A549 (cell line): ENCODE measurements around the gene PCDHA11. TPM values are rescaled to one million over a fixed set of nuclear protein-coding genes. Genes with fewer than 3 reads are reported as not detected.

Source experiments
- ATAC-seq, 2 experiments: fragments of 200-7000 bp in 1 of 2; fragments of >200 bp in 1 of 2; cut with Nextera tagmentation in 1 of 2; cut with Tn5 transposase in 1 of 2; 3 replicates each; pipeline versions ENCODE4 v1.8.0 to v1.9.1; 2018 to 2020; ENCODE audit warnings: mild to moderate bottlenecking in 1 of 2, moderate library complexity in 1 of 2
- CTCF ChIA-PET: fragments of 300-600 bp; sonication (Branson Sonifier 250); formaldehyde crosslinking; extraction: SDS; loops from one replicate; lab custom pipeline; 2021; ENCODE audit warnings: antibody characterized with exemption, inconsistent platforms; lab: Yijun Ruan, JAX
- POLR2A ChIA-PET: fragments of 350-600 bp; formaldehyde crosslinking; extraction: SDS; loops from one replicate; lab custom pipeline; 2021; ENCODE audit warnings: antibody characterized with exemption, inconsistent platforms; lab: Yijun Ruan, JAX
- DNase-seq, 2 experiments: peaks; one replicate each; pipeline versions ENCODE4 v3.0.0 to v3.0.0-alpha.2; 2011 to 2016; ENCODE audit warnings: low read depth in 1 of 2, low spot score in 1 of 2
- FAIRE-seq: peaks from 2 replicates; lab custom pipeline; 2011; peaks lifted over from hg19 to GRCh38; lab: Jason Lieb, UNC
- H3K27ac ChIP-seq, 2 experiments: fragments of >200 bp; sonication (Bioruptor Twin); formaldehyde crosslinking; 3 replicates each; pipeline ENCODE4 v1.5.1; 2016 to 2017
- H3K4me1 ChIP-seq: fragments of >200 bp; sonication (Bioruptor Twin); formaldehyde crosslinking; 3 replicates; pipeline ENCODE4 v1.6.1; 2016
- H3K4me2 ChIP-seq: fragments of >200 bp; sonication (Bioruptor Twin); formaldehyde crosslinking; 3 replicates; pipeline ENCODE4 v1.6.1; 2016
- H3K4me3 ChIP-seq: fragments of >200 bp; sonication (Bioruptor Twin); formaldehyde crosslinking; 3 replicates; pipeline ENCODE4 v1.5.1; 2016
- H3K9me3 ChIP-seq: fragments of >200 bp; sonication (Bioruptor Twin); formaldehyde crosslinking; 3 replicates; pipeline ENCODE4 v1.6.1; 2016
- ATOH8 ChIP-seq: fragments of 250-450 bp; sonication (Bioruptor Pico); IDR thresholded peaks from 2 replicates; pipeline ENCODE4 v1.5.0; 2020; ENCODE audit warnings: low read depth, mild to moderate bottlenecking, moderate library complexity
- BHLHE40 ChIP-seq: IDR thresholded peaks from 2 replicates; pipeline ENCODE4 v1.6.1; 2012; ENCODE audit warnings: low read depth, low read length, inconsistent platforms
- CEBPB ChIP-seq, 2 experiments: fragments of >200 bp in 1 of 2; sonication (Bioruptor Twin) in 1 of 2; formaldehyde crosslinking in 1 of 2; IDR thresholded peaks; 2 replicates each; pipeline ENCODE4 v1.6.1; 2012 to 2016
- CHD2 ChIP-seq: fragments of 150-350 bp; IDR thresholded peaks from 2 replicates; pipeline ENCODE4 v1.6.1; 2014; ENCODE audit warnings: low read length; ENCODE audit not compliant: partially characterized antibody
- CTCF ChIP-seq: fragments of >200 bp; sonication (Bioruptor Twin); formaldehyde crosslinking; IDR thresholded peaks from 3 replicates; pipeline ENCODE4 v1.5.1; 2016
- E2F6 ChIP-seq: IDR thresholded peaks from 2 replicates; pipeline ENCODE4 v1.6.1; 2012; ENCODE audit warnings: low read depth, borderline replicate concordance
- EHF ChIP-seq: fragments of 250-450 bp; sonication (Bioruptor Pico); IDR thresholded peaks from 2 replicates; pipeline ENCODE4 v1.5.0; 2020; ENCODE audit warnings: mild to moderate bottlenecking
- EHMT2 ChIP-seq: fragments of 200-600 bp; sonication (generic); IDR thresholded peaks from 2 replicates; pipeline ENCODE4 v1.6.1; 2016; ENCODE audit warnings: antibody characterized with exemption, low read depth, mild to moderate bottlenecking, moderate library complexity
- FOSB ChIP-seq: fragments of 250-450 bp; sonication (Bioruptor Pico); IDR thresholded peaks from 2 replicates; pipeline ENCODE4 v1.5.0; 2020; ENCODE audit warnings: mild to moderate bottlenecking, moderate library complexity
- HMGXB4 ChIP-seq: fragments of 250-450 bp; sonication (Bioruptor Pico); IDR thresholded peaks from 2 replicates; pipeline ENCODE4 v1.5.0; 2021; ENCODE audit warnings: mild to moderate bottlenecking, moderate library complexity, borderline replicate concordance
- KDM5A ChIP-seq: fragments of 200-600 bp; sonication (generic); IDR thresholded peaks from 2 replicates; pipeline ENCODE4 v1.6.1; 2016; ENCODE audit warnings: antibody characterized with exemption, mild to moderate bottlenecking
- MAZ ChIP-seq: fragments of 150-350 bp; IDR thresholded peaks from 2 replicates; pipeline ENCODE4 v1.6.1; 2014; ENCODE audit warnings: antibody characterized with exemption, low read depth, low read length, borderline replicate concordance
- MYC ChIP-seq: IDR thresholded peaks from 2 replicates; pipeline ENCODE4 v1.6.1; 2012; ENCODE audit warnings: mild to moderate bottlenecking, inconsistent platforms, low read length, improper control_type of control experiment, borderline replicate concordance
- PBX3 ChIP-seq: IDR thresholded peaks from 2 replicates; pipeline ENCODE4 v1.6.1; 2012
- POLR2A ChIP-seq: IDR thresholded peaks from 2 replicates; pipeline ENCODE4 v1.6.1; 2012; ENCODE audit warnings: mild to moderate bottlenecking, low read length
- RCOR1 ChIP-seq: fragments of 150-350 bp; IDR thresholded peaks from 2 replicates; pipeline ENCODE4 v1.6.1; 2014; ENCODE audit warnings: antibody characterized with exemption, low read length, low read depth
- RNF2 ChIP-seq: fragments of 200-600 bp; sonication (generic); IDR thresholded peaks from 2 replicates; pipeline ENCODE4 v1.6.1; 2016; ENCODE audit warnings: low read depth, mild to moderate bottlenecking, antibody characterized with exemption, moderate library complexity, borderline replicate concordance
- SMC3 ChIP-seq: fragments of >200 bp; sonication (Bioruptor Twin); formaldehyde crosslinking; IDR thresholded peaks from 3 replicates; pipeline ENCODE4 v1.6.1; 2018; ENCODE audit warnings: inconsistent platforms
- TFCP2L1 ChIP-seq: fragments of 250-450 bp; sonication (Bioruptor Pico); IDR thresholded peaks from 2 replicates; pipeline ENCODE4 v1.5.0; 2021; ENCODE audit warnings: mild to moderate bottlenecking
- TP53 ChIP-seq: fragments of 250-450 bp; sonication (Bioruptor Pico); IDR thresholded peaks from 2 replicates; pipeline ENCODE4 v1.5.0; 2021; ENCODE audit warnings: mild to moderate bottlenecking, moderate library complexity
- USF2 ChIP-seq: fragments of 450-650 bp; IDR thresholded peaks from 2 replicates; pipeline ENCODE4 v1.6.1; 2014; ENCODE audit warnings: antibody characterized with exemption
- ZFP36 ChIP-seq: fragments of 450-650 bp; IDR thresholded peaks from 2 replicates; pipeline ENCODE4 v1.6.1; 2014; ENCODE audit warnings: borderline replicate concordance; ENCODE audit not compliant: partially characterized antibody
- WGBS: methylation state at CpG from one replicate; pipeline ENCODE4 v1.1.6; 2017; ENCODE audit errors: missing lambda C conversion rate; 5-methylcytosine and 5-hydroxymethylcytosine counted together
- polyA plus RNA-seq, 4 experiments: library from polyadenylated mRNA; depleted of rRNA in 3 of 4; stranded (reverse); fragments of >200 nt; fragmentation: RNase III in 1 of 4; extraction: RNeasy Plus Mini Kit Qiagen cat#74134 plus additional on column Dnase treatment in 1 of 4; gene quantifications; 2 replicates in 3 of 4; 3 replicates in 1 of 4; pipeline ENCODE4 v1.2.3, GENCODE V29; 2011 to 2017

Gene PCDHA11
- polyA plus RNA-seq, 2 of the 4 experiments (the other 2 are of a cell fraction) = 0.08 to 0.27 TPM

GRCh38 chr5:140869555-140869886 is 764 bp downstream of the PCDHA11 start:
- Histone ChIP-seq H3K9me3 (no peaks in the 10 kb centered on the region), H3K4me2 (no peak overlapping the region), H3K4me1 (no peaks in the 10 kb centered on the region), H3K4me3 (no peak overlapping the region), H3K27ac (no peak overlapping the region)
- DNase-seq = no peak
- WGBS = 80% methylated on average over 5 of the region's 5 CpGs
- no peak for TF ChIP-seq TFCP2L1 (CRISPR knock-in tag)
- TF ChIP-seq KDM5A = no peak
- no peak for TF ChIP-seq E2F6
- TF ChIP-seq SMC3 = no peak
- TF ChIP-seq RCOR1 = no peak
- TF ChIP-seq MAZ = no peak
- TF ChIP-seq ATOH8 (CRISPR knock-in tag) = no peak
- no peak; the same call in 2 of the 3 replicates for TF ChIP-seq CTCF
- ChIA-PET POLR2A (interaction anchor here (0.8 to 1.0 kb wide), 2 partner anchors 170 to 171 kb away, joined by 4 read pairs; no protein-coding TSS in a partner anchor), CTCF (interaction anchor here (0.5 to 3.4 kb wide), 17 partner anchors 15 to 589 kb away, joined by 3 to 36 read pairs (median 3); partner anchors contain the start of genes PCDHA2, PCDHAC1, PCDHB1 and PCDHB3)
- FAIRE-seq = no peak
- peak; percentile 68 to 78; a peak in 4 of 6 replicates for ATAC-seq

GRCh38 chr5:140870221-140871201 is 1.8 kb downstream of the PCDHA11 start:
- Histone ChIP-seq H3K27ac (no peak overlapping the region), H3K4me3 (no peak overlapping the region), H3K9me3 (no peaks in the 10 kb centered on the region), H3K4me2 (no peak overlapping the region), H3K4me1 (no peaks in the 10 kb centered on the region)
- no peak for DNase-seq
- FAIRE-seq = no peak
- no peak for TF ChIP-seq MAZ
- TF ChIP-seq EHMT2 = no peak
- no peak for TF ChIP-seq USF2
- TF ChIP-seq BHLHE40 = no peak
- no peak for TF ChIP-seq RCOR1
- TF ChIP-seq EHF = no peak
- no peak for TF ChIP-seq PBX3
- TF ChIP-seq POLR2A = no peak
- no peak for TF ChIP-seq CEBPB (IDR thresholded peaks at IDR 0.05)
- TF ChIP-seq HMGXB4 (CRISPR knock-in tag) = no peak
- no peak for TF ChIP-seq RNF2
- no peak for TF ChIP-seq CTCF
- TF ChIP-seq MYC = no peak
- TF ChIP-seq TP53 (CRISPR knock-in tag) = no peak
- TF ChIP-seq FOSB = no peak
- TF ChIP-seq ZFP36 = no peak
- TF ChIP-seq CHD2 = no peak
- WGBS = 91% methylated on average over 108 of the region's 114 CpGs
- ATAC-seq = no peak
- CTCF ChIA-PET = interaction anchor here (0.5 to 3.4 kb wide), 6 partner anchors 8 to 171 kb away, joined by 3 to 36 read pairs (median 4); partner anchors contain the start of gene PCDHAC1
- POLR2A ChIA-PET = no interaction called here
